HepG2 (cell line): Measurements from ENCODE around the gene NEK5. TPM values are rescaled to one million over a fixed set of nuclear protein-coding genes. Genes with fewer than 3 reads are reported as not detected.

Experiments used
- ARID3A ChIP-seq: IDR thresholded peaks from 2 replicates; pipeline ENCODE4 v1.6.1; 2012; ENCODE audit warnings: low read depth, low read length, improper control_type of control experiment
- ARNT2 ChIP-seq: sonication (generic); formaldehyde crosslinking; IDR thresholded peaks from 2 replicates; pipeline ENCODE4 v1.8.0; 2022; ENCODE audit warnings: mild to moderate bottlenecking, low read depth, missing genetic modification reagents, moderate library complexity
- CREBL2 ChIP-seq: sonication (generic); formaldehyde crosslinking; IDR thresholded peaks from 2 replicates; pipeline ENCODE4 v1.8.1; 2023; ENCODE audit warnings: missing genetic modification reagents, mild to moderate bottlenecking, borderline replicate concordance
- TAF15 ChIP-seq: fragments of 200-400 bp; formaldehyde crosslinking; IDR thresholded peaks from one replicate; pipeline ENCODE4 v1.6.1; 2018; ENCODE audit warnings: mild to moderate bottlenecking, low read depth, low read length; ENCODE audit not compliant: poor library complexity, severe bottlenecking
- ZFP36L2 ChIP-seq: sonication (generic); formaldehyde crosslinking; IDR thresholded peaks from 2 replicates; pipeline ENCODE4 v1.4.0; 2020; ENCODE audit warnings: missing genetic modification reagents
- polyA plus RNA-seq, 8 experiments: library from polyadenylated mRNA; depleted of rRNA in 3 of 8; stranded (reverse) in 7 of 8; unstranded in 1 of 8; fragments of >200 nt; fragmentation: Illumina TruSeq in 4 of 8; extraction: Trizol in 4 of 8; gene quantifications; 2 replicates each; pipeline versions ENCODE4 v1.2.1 to v1.2.3, GENCODE V29; 2011 to 2016; ENCODE audit warnings: low read depth in 4 of 8, missing spikeins in 1 of 8, mixed read lengths in 1 of 8; ENCODE audit not compliant: insufficient read depth in 1 of 8
- total RNA-seq, 5 experiments: library from RNA; depleted of rRNA; stranded (reverse); fragments of >200 nt; fragmentation: Illumina TruSeq; extraction: Trizol; gene quantifications; 2 replicates each; pipeline ENCODE4 v1.2.3, GENCODE V29; 2016; ENCODE audit warnings: low read depth in 1 of 5
- TF ChIP-seq, protein P1 (sequence below): sonication (generic); formaldehyde crosslinking; IDR thresholded peaks from 2 replicates; pipeline ENCODE4 v1.5.1; 2020; ENCODE audit warnings: mild to moderate bottlenecking, missing genetic modification reagents, moderate library complexity
- TF ChIP-seq, protein P2 (sequence below): IDR thresholded peaks from 2 replicates; pipeline ENCODE4 v1.6.1; 2016; ENCODE audit warnings: missing compliant biosample characterization, missing genetic modification reagents, borderline replicate concordance
- TF ChIP-seq, protein P3 (sequence below), 2 experiments: sonication (generic) in 1 of 2; formaldehyde crosslinking in 1 of 2; IDR thresholded peaks; 2 replicates each; pipeline versions ENCODE4 v1.6.1 to v1.9.0; 2014 to 2022; ENCODE audit warnings: antibody characterized with exemption in 1 of 2, borderline replicate concordance in 1 of 2, inconsistent platforms in 1 of 2, low read depth in 1 of 2, missing genetic modification reagents in 1 of 2
- TF ChIP-seq, protein P4 (sequence below): sonication (generic); formaldehyde crosslinking; IDR thresholded peaks from 2 replicates; pipeline ENCODE4 v1.4.0; 2020; ENCODE audit warnings: missing genetic modification reagents

Gene NEK5
- total and polyA plus RNA-seq, 2 of the 13 experiments (the other 11 are each of a cell fraction or from before 2014, with no cell fraction given) = 0.12 to 0.22 TPM

DNA sequence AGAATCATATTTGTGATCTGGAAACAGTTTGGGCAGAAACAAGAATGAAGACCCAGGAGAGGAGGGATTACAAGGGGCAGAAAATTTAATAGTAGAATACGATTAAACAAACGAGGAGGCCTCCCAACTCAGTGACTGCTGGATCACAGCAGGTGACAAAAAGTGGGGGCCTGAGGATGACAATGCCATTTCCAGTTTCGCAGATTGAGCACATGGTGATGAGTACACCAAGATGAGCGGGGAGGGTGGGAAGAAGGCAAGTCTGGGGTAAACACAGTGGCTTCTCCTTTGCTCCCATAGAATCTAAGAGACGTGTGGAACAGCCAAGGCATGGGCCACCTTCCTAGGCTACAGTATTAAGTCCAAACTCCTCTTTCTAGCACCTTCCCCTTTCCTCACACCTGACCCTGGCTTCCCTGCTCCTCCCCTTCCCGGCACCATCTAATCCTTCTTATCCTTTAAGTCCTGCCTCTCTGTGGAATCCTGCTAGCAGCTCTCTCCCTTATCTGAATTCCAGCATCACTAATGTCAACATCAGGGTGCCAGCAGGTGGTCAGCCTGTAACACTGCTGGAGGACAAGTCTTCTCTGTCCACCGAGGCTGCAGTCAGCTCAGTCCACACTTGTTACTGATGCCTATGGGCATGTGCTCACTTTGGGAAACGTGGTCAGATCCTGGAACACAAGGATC lies 131.1 kb downstream of the NEK5 start (continued):
- TF ChIP-seq, protein P1, sequence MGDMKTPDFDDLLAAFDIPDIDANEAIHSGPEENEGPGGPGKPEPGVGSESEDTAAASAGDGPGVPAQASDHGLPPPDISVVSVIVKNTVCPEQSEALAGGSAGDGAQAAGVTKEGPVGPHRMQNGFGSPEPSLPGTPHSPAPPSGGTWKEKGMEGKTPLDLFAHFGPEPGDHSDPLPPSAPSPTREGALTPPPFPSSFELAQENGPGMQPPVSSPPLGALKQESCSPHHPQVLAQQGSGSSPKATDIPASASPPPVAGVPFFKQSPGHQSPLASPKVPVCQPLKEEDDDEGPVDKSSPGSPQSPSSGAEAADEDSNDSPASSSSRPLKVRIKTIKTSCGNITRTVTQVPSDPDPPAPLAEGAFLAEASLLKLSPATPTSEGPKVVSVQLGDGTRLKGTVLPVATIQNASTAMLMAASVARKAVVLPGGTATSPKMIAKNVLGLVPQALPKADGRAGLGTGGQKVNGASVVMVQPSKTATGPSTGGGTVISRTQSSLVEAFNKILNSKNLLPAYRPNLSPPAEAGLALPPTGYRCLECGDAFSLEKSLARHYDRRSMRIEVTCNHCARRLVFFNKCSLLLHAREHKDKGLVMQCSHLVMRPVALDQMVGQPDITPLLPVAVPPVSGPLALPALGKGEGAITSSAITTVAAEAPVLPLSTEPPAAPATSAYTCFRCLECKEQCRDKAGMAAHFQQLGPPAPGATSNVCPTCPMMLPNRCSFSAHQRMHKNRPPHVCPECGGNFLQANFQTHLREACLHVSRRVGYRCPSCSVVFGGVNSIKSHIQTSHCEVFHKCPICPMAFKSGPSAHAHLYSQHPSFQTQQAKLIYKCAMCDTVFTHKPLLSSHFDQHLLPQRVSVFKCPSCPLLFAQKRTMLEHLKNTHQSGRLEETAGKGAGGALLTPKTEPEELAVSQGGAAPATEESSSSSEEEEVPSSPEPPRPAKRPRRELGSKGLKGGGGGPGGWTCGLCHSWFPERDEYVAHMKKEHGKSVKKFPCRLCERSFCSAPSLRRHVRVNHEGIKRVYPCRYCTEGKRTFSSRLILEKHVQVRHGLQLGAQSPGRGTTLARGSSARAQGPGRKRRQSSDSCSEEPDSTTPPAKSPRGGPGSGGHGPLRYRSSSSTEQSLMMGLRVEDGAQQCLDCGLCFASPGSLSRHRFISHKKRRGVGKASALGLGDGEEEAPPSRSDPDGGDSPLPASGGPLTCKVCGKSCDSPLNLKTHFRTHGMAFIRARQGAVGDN (CRISPR knock-in tag) = no peak; the same call in 1 of the 2 replicates
- TF ChIP-seq, protein P2, sequence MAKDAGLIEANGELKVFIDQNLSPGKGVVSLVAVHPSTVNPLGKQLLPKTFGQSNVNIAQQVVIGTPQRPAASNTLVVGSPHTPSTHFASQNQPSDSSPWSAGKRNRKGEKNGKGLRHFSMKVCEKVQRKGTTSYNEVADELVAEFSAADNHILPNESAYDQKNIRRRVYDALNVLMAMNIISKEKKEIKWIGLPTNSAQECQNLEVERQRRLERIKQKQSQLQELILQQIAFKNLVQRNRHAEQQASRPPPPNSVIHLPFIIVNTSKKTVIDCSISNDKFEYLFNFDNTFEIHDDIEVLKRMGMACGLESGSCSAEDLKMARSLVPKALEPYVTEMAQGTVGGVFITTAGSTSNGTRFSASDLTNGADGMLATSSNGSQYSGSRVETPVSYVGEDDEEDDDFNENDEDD (CRISPR knock-in tag) = peak; percentile 57; the same call in 1 of the 2 replicates
- TF ChIP-seq CREBL2 (CRISPR knock-in tag) (no peak), TAF15 (no peak), ZFP36L2 (CRISPR knock-in tag) (no peak), ARID3A (peak; percentile 67; the same call in 1 of the 2 replicates), ARNT2 (CRISPR knock-in tag) (no peak)
- TF ChIP-seq, protein P3, sequence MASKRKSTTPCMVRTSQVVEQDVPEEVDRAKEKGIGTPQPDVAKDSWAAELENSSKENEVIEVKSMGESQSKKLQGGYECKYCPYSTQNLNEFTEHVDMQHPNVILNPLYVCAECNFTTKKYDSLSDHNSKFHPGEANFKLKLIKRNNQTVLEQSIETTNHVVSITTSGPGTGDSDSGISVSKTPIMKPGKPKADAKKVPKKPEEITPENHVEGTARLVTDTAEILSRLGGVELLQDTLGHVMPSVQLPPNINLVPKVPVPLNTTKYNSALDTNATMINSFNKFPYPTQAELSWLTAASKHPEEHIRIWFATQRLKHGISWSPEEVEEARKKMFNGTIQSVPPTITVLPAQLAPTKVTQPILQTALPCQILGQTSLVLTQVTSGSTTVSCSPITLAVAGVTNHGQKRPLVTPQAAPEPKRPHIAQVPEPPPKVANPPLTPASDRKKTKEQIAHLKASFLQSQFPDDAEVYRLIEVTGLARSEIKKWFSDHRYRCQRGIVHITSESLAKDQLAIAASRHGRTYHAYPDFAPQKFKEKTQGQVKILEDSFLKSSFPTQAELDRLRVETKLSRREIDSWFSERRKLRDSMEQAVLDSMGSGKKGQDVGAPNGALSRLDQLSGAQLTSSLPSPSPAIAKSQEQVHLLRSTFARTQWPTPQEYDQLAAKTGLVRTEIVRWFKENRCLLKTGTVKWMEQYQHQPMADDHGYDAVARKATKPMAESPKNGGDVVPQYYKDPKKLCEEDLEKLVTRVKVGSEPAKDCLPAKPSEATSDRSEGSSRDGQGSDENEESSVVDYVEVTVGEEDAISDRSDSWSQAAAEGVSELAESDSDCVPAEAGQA (IDR thresholded peaks at IDR 0.05; ENCODE audit: low read depth) = no peak
- TF ChIP-seq, protein P3 (CRISPR knock-in tag; IDR thresholded peaks at IDR 0.05; ENCODE audit: borderline replicate concordance) = no peak
- TF ChIP-seq, protein P4, sequence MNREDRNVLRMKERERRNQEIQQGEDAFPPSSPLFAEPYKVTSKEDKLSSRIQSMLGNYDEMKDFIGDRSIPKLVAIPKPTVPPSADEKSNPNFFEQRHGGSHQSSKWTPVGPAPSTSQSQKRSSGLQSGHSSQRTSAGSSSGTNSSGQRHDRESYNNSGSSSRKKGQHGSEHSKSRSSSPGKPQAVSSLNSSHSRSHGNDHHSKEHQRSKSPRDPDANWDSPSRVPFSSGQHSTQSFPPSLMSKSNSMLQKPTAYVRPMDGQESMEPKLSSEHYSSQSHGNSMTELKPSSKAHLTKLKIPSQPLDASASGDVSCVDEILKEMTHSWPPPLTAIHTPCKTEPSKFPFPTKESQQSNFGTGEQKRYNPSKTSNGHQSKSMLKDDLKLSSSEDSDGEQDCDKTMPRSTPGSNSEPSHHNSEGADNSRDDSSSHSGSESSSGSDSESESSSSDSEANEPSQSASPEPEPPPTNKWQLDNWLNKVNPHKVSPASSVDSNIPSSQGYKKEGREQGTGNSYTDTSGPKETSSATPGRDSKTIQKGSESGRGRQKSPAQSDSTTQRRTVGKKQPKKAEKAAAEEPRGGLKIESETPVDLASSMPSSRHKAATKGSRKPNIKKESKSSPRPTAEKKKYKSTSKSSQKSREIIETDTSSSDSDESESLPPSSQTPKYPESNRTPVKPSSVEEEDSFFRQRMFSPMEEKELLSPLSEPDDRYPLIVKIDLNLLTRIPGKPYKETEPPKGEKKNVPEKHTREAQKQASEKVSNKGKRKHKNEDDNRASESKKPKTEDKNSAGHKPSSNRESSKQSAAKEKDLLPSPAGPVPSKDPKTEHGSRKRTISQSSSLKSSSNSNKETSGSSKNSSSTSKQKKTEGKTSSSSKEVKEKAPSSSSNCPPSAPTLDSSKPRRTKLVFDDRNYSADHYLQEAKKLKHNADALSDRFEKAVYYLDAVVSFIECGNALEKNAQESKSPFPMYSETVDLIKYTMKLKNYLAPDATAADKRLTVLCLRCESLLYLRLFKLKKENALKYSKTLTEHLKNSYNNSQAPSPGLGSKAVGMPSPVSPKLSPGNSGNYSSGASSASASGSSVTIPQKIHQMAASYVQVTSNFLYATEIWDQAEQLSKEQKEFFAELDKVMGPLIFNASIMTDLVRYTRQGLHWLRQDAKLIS (CRISPR knock-in tag) = no peak
